Tibial nerve (tissue), 4 donors: ENCODE measurements around the gene PADI4. TPM values are rescaled to one million over a fixed set of nuclear protein-coding genes. Genes with fewer than 3 reads are reported as not detected.

ENCODE experiments used
- DNase-seq, 2 donors: peaks; one replicate each; pipeline ENCODE4 v3.0.0-alpha.2; 2019; ENCODE audit warnings: low spot score in 2 of 2
- H3K27ac ChIP-seq, 4 donors: fragments of 200-600 bp; sonication (generic) in 3 of 4; one replicate each; pipeline ENCODE4 v1.5.1; 2017 to 2019; ENCODE audit warnings: mild to moderate bottlenecking in 1 of 4
- H3K27me3 ChIP-seq, 2 donors: fragments of 200-600 bp; sonication (generic) in 1 of 2; one replicate each; pipeline versions ENCODE4 v1.5.1 to v1.6.0; 2017 to 2019
- H3K36me3 ChIP-seq, 3 donors: fragments of 200-600 bp; sonication (generic); one replicate each; pipeline ENCODE4 v1.5.1; 2018 to 2019
- H3K4me1 ChIP-seq, 4 donors: fragments of 200-600 bp; sonication (generic) in 3 of 4; one replicate each; pipeline ENCODE4 v1.5.1; 2017 to 2019
- H3K4me3 ChIP-seq, 4 donors: fragments of 200-600 bp; sonication (generic) in 3 of 4; one replicate each; pipeline ENCODE4 v1.5.1; 2017 to 2019; ENCODE audit warnings: mild to moderate bottlenecking in 1 of 4, moderate library complexity in 1 of 4
- H3K9me3 ChIP-seq, 4 donors: fragments of 200-600 bp; sonication (generic) in 3 of 4; one replicate each; pipeline ENCODE4 v1.5.1; 2017 to 2019
- EP300 ChIP-seq, 2 donors: sonication (generic); formaldehyde crosslinking; IDR thresholded peaks; one replicate each; pipeline ENCODE4 v1.6.1; 2017; ENCODE audit warnings: antibody characterized with exemption in 2 of 2, mild to moderate bottlenecking in 1 of 2
- POLR2A ChIP-seq, 2 donors: fragments of 450-650 bp; IDR thresholded peaks; one replicate each; pipeline ENCODE4 v1.6.1; 2017; ENCODE audit warnings: antibody characterized with exemption in 2 of 2, mild to moderate bottlenecking in 2 of 2, moderate library complexity in 2 of 2
- WGBS, 2 donors: methylation state at CpG; one replicate each; pipeline ENCODE4 v1.1.5; 2018; 5-methylcytosine and 5-hydroxymethylcytosine counted together
- total RNA-seq, 4 donors: library from RNA; depleted of rRNA; stranded (reverse); fragments of >200 nt; gene quantifications; one replicate each; pipeline ENCODE4 v1.1.0, GENCODE V29; 2016
- TF ChIP-seq, protein P1 (sequence below), 5 experiments: fragments of 200-600 bp in 3 of 5; fragments of 450-650 bp in 2 of 5; sonication (generic) in 3 of 5; IDR thresholded peaks; one replicate each; pipeline ENCODE4 v1.5.1; 2016 to 2019; ENCODE audit warnings: antibody characterized with exemption in 5 of 5, mild to moderate bottlenecking in 3 of 5, moderate library complexity in 2 of 5

Gene PADI4, protein sequence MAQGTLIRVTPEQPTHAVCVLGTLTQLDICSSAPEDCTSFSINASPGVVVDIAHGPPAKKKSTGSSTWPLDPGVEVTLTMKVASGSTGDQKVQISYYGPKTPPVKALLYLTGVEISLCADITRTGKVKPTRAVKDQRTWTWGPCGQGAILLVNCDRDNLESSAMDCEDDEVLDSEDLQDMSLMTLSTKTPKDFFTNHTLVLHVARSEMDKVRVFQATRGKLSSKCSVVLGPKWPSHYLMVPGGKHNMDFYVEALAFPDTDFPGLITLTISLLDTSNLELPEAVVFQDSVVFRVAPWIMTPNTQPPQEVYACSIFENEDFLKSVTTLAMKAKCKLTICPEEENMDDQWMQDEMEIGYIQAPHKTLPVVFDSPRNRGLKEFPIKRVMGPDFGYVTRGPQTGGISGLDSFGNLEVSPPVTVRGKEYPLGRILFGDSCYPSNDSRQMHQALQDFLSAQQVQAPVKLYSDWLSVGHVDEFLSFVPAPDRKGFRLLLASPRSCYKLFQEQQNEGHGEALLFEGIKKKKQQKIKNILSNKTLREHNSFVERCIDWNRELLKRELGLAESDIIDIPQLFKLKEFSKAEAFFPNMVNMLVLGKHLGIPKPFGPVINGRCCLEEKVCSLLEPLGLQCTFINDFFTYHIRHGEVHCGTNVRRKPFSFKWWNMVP
- not detected for total RNA-seq

DNA sequence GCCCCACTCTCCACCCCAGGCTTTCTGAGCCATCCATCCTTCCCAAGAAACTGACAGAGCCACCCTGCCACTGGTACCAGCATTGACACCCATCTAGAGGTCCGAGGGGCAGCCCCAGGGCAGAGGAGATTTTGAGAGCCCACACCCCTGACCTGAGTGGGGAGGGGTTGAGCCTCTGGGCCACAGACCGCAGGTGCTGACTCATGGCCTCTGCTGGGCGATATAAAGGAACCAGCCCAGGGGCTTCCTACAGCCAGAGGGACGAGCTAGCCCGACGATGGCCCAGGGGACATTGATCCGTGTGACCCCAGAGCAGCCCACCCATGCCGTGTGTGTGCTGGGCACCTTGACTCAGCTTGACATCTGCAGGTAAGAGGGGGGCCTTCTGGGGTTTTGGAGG lies at the start of gene PADI4:
Gene PADI4, plus strand, starts transcription at position 252 of the 400 bp plus-strand sequence. Its CDS starts 26 bp downstream, at position 278.
- Histone ChIP-seq H3K36me3 (no peaks in the 10 kb centered on the region), H3K27ac (no peak within 1 kb of the TSS), H3K4me1 (no peaks in the 10 kb centered on the region), H3K27me3 (peaks cover 0 to 41% of the 10 kb centered on the region in 2 donors), H3K9me3 (peaks cover 0 to under 1% (median 0%) of the 10 kb centered on the region in 4 donors), H3K4me3 (no peak within 1 kb of the TSS)
- no peak for DNase-seq
- 33 to 51% methylated on average over 3 to 8 of the region's 8 CpGs for WGBS, 2 donors
- TF ChIP-seq POLR2A (IDR thresholded peaks at IDR 0.05) (no peak), EP300 (IDR thresholded peaks at IDR 0.05) (no peak)
- TF ChIP-seq, protein P1, sequence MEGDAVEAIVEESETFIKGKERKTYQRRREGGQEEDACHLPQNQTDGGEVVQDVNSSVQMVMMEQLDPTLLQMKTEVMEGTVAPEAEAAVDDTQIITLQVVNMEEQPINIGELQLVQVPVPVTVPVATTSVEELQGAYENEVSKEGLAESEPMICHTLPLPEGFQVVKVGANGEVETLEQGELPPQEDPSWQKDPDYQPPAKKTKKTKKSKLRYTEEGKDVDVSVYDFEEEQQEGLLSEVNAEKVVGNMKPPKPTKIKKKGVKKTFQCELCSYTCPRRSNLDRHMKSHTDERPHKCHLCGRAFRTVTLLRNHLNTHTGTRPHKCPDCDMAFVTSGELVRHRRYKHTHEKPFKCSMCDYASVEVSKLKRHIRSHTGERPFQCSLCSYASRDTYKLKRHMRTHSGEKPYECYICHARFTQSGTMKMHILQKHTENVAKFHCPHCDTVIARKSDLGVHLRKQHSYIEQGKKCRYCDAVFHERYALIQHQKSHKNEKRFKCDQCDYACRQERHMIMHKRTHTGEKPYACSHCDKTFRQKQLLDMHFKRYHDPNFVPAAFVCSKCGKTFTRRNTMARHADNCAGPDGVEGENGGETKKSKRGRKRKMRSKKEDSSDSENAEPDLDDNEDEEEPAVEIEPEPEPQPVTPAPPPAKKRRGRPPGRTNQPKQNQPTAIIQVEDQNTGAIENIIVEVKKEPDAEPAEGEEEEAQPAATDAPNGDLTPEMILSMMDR (IDR thresholded peaks at IDR 0.05), result no peak

DNA sequence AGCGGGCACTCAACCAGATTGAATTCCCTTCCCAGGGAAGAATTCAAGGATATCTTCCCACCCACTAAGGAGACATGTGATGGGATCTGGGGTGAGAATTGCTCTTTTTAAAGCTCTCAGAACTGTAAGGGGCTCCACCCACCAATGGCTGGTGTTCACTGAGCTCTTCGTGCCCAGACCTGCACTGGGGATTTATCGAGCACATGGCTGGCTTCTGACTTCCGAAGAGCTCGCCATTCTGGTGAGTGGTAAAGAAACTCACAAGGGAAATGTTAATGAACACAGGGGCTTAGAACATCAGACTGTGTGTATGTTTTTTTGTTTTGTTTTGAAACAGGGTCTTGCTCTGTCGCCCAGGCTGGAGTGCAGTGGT lies 49.3 kb upstream of the PADI4 start:
- Histone ChIP-seq H3K4me1 (no peaks in the 10 kb centered on the region), H3K9me3 (peaks cover 0 to 8% (median 0%) of the 10 kb centered on the region in 4 donors), H3K4me3 (no peak overlapping the region), H3K27ac (no peak overlapping the region), H3K36me3 (no peaks in the 10 kb centered on the region), H3K27me3 (peaks cover 0 to 24% of the 10 kb centered on the region in 2 donors)
- no peak for TF ChIP-seq POLR2A (IDR thresholded peaks at IDR 0.05)
- TF ChIP-seq, protein P1 (IDR thresholded peaks at IDR 0.05), result no peak
- TF ChIP-seq EP300 (IDR thresholded peaks at IDR 0.05), result no peak
- no peak for DNase-seq
- WGBS, 2 donors, result 67 to 73% methylated on average over 6 of the region's 6 CpGs

DNA sequence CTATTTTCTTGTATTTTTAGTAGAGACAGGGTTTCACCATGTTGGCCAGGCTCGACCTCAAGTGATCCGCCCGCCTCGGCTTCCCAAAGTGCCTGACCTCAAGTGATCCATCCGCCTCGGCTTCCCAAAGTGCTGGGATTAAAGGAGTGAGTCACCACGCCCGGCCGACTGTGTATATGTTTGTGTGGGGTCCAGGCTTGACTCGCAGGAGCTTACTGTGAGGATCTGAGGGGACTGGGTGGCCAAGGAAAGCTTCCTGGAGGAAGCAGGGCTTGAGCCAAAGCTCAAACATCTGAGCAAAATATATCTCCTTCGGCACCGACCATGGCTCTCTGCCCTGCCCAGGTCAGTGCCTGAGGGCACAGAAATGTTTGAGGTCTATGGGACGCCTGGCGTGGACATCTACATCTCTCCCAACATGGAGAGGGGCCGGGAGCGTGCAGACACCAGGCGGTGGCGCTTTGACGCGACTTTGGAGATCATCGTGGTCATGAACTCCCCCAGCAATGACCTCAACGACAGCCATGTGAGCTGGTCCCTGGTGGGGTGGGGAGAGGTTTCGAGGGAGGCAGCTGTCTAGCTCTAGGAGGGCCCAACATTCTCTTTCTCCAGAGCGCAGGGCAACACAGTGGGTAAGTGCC lies 48.6 kb upstream of the PADI4 start:
- H3K27me3 ChIP-seq, result peaks cover 0 to 24% of the 10 kb centered on the region in 2 donors
- H3K9me3 ChIP-seq, result peaks cover 0 to 8% (median 0%) of the 10 kb centered on the region in 4 donors
- 70 to 73% methylated on average over 21 to 24 of the region's 24 CpGs for WGBS, 2 donors
- no peaks in the 10 kb centered on the region for H3K36me3 ChIP-seq
- no peak overlapping the region for H3K4me3 ChIP-seq
- TF ChIP-seq EP300 (IDR thresholded peaks at IDR 0.05) (no peak), POLR2A (IDR thresholded peaks at IDR 0.05) (no peak)
- TF ChIP-seq, protein P1 (IDR thresholded peaks at IDR 0.05), result no peak
- H3K27ac ChIP-seq, result no peak overlapping the region
- no peaks in the 10 kb centered on the region for H3K4me1 ChIP-seq
- DNase-seq, result no peak

DNA sequence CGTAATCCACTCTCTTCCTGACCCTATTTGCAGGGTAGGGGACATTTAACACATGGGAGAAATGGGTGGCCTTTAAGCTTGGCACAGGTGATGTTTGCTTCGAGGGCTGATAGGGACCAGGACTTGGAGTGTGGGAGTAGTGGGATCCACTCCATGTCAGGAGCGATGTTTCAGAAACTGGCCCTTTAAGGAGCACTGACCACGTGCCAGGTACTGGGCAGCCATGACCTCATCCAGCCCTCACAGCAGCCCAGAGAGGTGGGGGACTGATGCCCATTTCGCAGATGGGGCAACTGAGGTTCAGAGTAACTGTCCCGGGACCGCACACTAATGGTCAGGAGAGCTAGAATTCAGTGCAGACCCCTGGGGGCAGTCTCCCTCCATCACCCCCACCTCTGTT lies 47.7 kb upstream of the PADI4 start:
- Histone ChIP-seq H3K36me3 (no peaks in the 10 kb centered on the region), H3K4me3 (no peak overlapping the region), H3K9me3 (peaks cover 0 to 8% (median 0%) of the 10 kb centered on the region in 4 donors), H3K27ac (no peak overlapping the region), H3K27me3 (peaks cover 0 to 22% of the 10 kb centered on the region in 2 donors), H3K4me1 (no peaks in the 10 kb centered on the region)
- 79 to 83% methylated on average over 6 to 7 of the region's 7 CpGs for WGBS, 2 donors
- TF ChIP-seq EP300 (IDR thresholded peaks at IDR 0.05) (no peak), POLR2A (IDR thresholded peaks at IDR 0.05) (no peak)
- TF ChIP-seq, protein P1 (IDR thresholded peaks at IDR 0.05), result no peak
- DNase-seq, result no peak
